ENCODE results near the gene GABRD.

- no peak for TF ChIP-seq CTCF (IDR thresholded peaks at IDR 0.05; ENCODE audit: low read depth, low read length)
- no peak for TF ChIP-seq EZH2phosphoT487 (IDR thresholded peaks at IDR 0.05; ENCODE audit: low read depth)
Observed at GRCh38 chr1:2060535-2060934, 41.4 kb downstream of the GABRD start.
